ENCODE data around the gene TP53I13. TPM values are rescaled to one million over a fixed set of nuclear protein-coding genes. Genes with fewer than 3 reads are reported as not detected.
A peak's percentile ranks its signal among the peaks of the same experiment; 100 is the strongest.

Gene TP53I13
- total and polyA plus RNA-seq, 3 donors from 2014 or later, result 72.3 to 89.6 (median 86.3) TPM

DNA sequence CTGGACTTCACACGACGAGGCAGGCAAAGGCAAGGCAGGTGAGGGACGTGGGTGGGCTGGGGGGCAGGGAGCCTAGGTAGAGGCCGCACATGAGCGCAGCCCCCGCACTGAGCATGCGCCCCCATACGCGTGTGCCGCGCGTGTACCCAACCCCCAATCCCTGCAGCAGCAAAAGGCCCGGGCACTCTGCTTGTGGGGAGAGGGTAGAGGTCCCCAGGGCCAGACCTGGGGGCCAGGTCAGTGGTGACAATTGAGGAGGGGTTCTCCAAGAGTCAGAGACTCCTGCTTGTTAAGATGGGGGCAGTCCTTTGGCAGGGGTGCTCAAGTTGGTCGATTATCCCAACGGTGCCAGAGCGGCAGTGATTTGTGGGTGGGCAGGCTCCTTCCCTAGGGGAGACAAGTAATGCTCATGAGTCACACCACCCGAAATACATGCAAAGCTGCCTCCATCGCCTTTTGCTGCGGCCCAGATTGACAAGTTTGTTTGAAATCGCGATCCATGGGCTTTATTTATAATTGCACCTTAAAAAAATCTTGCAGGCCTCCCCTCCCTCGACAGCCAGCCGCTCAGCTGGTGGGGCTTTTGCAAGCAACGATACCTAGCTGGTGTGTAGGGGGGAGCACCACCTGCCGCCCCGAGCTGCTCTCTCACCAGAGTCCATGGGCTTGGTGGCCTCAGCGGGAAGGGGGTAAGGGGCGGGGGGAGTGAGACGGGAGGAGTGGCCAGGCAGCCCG lies 22.1 kb downstream of the TP53I13 start:
- Histone ChIP-seq H3K36me3 (ENCODE audit: low read depth, missing control alignments) (no peaks in the 10 kb centered on the region), H3K27ac (peak overlapping the region; percentile 48 to 84), H3K9me3 (no peaks in the 10 kb centered on the region), H3K4me3 (peak overlapping the region; percentile 49), H3K27me3 (no peaks in the 10 kb centered on the region), H3K4me1 (peaks cover 61% of the 10 kb centered on the region)
- DNase-seq, result no peak
- intact Hi-C loops (cut with DNase I; ENCODE audit: low total_unique reads), result no loop called here
- TF ChIP-seq POLR2A (IDR thresholded peaks at IDR 0.05), result no peak
- TF ChIP-seq, protein P1, sequence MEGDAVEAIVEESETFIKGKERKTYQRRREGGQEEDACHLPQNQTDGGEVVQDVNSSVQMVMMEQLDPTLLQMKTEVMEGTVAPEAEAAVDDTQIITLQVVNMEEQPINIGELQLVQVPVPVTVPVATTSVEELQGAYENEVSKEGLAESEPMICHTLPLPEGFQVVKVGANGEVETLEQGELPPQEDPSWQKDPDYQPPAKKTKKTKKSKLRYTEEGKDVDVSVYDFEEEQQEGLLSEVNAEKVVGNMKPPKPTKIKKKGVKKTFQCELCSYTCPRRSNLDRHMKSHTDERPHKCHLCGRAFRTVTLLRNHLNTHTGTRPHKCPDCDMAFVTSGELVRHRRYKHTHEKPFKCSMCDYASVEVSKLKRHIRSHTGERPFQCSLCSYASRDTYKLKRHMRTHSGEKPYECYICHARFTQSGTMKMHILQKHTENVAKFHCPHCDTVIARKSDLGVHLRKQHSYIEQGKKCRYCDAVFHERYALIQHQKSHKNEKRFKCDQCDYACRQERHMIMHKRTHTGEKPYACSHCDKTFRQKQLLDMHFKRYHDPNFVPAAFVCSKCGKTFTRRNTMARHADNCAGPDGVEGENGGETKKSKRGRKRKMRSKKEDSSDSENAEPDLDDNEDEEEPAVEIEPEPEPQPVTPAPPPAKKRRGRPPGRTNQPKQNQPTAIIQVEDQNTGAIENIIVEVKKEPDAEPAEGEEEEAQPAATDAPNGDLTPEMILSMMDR (IDR thresholded peaks at IDR 0.05), result no peak
- 12% methylated on average over 22 to 30 of the region's 30 CpGs for WGBS, 2 donors

DNA sequence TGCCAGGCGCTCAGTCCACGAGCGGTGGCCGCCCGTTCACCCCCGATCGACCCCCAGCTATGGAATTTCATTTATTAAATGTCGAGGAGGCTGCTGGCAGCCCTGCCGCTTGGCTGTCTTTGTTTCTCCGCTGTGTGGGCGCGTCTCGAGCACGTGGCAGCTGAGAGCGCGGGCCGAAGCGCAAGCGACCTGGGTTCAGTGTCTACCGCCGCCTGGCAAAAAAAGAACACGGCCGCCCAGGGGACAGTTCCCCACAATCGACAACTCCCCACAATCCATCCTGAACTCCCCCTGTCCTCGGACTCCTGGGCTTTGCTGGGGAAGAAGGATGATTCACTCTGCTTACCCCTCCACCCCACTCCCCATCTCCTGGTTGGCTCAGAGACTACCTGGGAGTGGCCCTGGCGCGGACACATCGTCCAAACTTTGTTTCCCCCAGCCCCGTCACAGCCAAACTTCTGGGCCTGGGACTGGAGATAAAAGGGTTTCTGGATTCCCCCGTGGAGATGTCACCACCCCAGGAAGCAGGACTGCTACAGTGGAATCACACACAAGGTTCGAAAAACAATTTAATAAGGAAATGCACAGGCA lies 22.7 kb downstream of the TP53I13 start:
- no peaks in the 10 kb centered on the region for H3K36me3 ChIP-seq (ENCODE audit: low read depth, missing control alignments)
- H3K9me3 ChIP-seq, result no peaks in the 10 kb centered on the region
- TF ChIP-seq, protein P1 (IDR thresholded peaks at IDR 0.05), result no peak
- TF ChIP-seq POLR2A (IDR thresholded peaks at IDR 0.05), result no peak
- intact Hi-C loops (cut with DNase I; ENCODE audit: low total_unique reads), result no loop called here
- H3K27ac ChIP-seq, result peak overlapping the region; percentile 48 to 70
- peaks cover 64% of the 10 kb centered on the region for H3K4me1 ChIP-seq
- DNase-seq, result peak; percentile 74
- H3K27me3 ChIP-seq, result no peaks in the 10 kb centered on the region
- WGBS, 2 donors, result 0% methylated on average over 18 to 29 of the region's 31 CpGs
- H3K4me3 ChIP-seq, result peak overlapping the region; percentile 7 to 49

DNA sequence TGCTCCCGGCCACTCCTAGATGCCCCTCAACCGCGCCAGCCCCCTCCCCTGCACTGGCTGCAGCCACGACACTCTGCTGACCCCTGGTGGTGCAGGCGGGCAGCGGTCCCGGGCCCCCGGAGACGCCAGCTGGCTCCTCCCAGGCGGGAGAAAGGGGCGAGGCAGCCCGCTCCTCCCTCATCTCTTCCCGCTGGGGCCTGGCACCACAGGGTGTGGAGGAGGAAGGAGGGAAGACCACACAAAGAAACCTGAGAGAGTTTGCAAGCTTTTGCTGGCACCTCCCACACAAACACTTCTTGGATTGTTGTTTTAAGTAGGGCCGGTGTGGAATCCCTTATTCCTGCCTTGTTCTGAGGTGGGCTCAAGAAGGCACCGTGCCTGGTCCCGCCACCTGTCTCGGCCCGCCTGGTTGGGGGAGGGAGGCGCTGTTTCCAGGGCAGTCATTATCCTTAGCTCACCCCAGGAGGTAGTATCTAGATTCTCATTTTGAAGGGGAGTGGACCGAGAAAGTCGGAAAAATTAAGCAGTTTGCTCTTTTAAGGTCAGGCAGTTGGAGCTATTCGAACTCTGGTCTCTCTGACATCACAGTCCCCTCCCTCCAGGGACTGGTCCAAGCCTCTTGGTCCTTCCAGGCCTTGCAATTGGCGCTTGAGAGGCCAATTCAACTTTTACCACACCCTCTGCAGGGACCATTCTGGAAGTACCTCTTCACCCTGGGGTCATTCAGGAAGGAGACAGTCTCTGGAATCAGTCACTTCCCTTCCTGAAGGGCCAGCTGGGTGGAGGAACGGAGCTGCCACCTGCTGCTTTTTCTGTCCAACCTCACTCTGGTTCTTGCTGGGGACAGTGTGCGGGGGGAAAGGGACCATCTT lies 23.5 kb downstream of the TP53I13 start:
- DNase-seq, result peak; percentile 90
- no peaks in the 10 kb centered on the region for H3K36me3 ChIP-seq (ENCODE audit: low read depth, missing control alignments)
- peak overlapping the region; percentile 48 to 70 for H3K27ac ChIP-seq
- TF ChIP-seq POLR2A (IDR thresholded peaks at IDR 0.05), result no peak
- TF ChIP-seq, protein P1 (IDR thresholded peaks at IDR 0.05), result peak; percentile 82 to 89 (median 87)
- no peaks in the 10 kb centered on the region for H3K27me3 ChIP-seq
- peak overlapping the region; percentile 7 to 49 for H3K4me3 ChIP-seq
- no peaks in the 10 kb centered on the region for H3K9me3 ChIP-seq
- WGBS, 2 donors, result 5 to 6% methylated on average over 25 of the region's 25 CpGs
- intact Hi-C loops (cut with DNase I; ENCODE audit: low total_unique reads), result no loop called here
- H3K4me1 ChIP-seq, result peaks cover 68% of the 10 kb centered on the region

DNA sequence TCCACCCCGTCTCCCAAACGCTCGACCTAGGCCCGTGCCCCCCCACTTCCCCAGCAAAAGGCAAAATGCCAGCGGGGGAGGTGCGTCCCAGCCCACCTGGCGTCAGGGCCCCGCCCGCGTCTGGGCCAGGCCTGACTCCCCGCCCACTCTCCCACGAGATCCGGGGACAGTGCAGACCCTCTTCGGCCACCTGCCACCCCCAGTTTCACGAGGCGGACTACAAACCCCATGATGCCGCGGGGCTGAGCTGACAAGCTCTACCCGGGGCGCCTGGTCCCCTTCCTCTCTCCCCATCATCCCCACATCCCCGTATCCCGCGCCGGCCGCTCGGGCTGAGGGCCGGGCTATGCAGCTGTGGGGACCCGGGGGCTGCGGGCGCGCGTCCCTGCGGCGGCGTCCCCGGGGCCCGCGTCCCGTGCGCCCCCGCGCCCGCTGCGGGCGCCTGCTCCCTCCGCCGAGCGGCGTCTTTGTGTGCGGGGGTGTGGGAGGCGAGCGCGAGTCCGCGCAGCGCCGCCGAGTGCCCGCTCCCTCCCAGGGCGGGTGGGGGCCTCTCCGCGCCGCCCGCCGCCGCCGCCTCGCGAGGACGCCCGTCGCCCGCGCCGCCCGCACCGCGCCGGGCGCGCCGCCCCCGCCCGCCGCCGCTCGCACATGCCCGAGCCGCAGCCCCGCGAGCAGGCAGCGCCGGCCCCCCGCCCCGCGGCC lies 24.5 kb downstream of the TP53I13 start, which contains the start of gene ANKRD13B:
Gene ANKRD13B, plus strand, starts transcription at position 283 of the 702 bp plus-strand sequence. CDS start 490 bp downstream, outside the sequence.
- TF ChIP-seq, protein P1 (IDR thresholded peaks at IDR 0.05), result no peak
- no peak for TF ChIP-seq POLR2A (IDR thresholded peaks at IDR 0.05)
- Histone ChIP-seq H3K4me1 (peaks cover 68% of the 10 kb centered on the region), H3K27ac (peak within 1 kb of the TSS; percentile 48 to 70), H3K27me3 (no peaks in the 10 kb centered on the region), H3K4me3 (peak within 1 kb of the TSS; percentile 68 to 69), H3K36me3 (ENCODE audit: low read depth, missing control alignments) (no peaks in the 10 kb centered on the region), H3K9me3 (no peaks in the 10 kb centered on the region)
- DNase-seq, result peak; percentile 82
- intact Hi-C loops (cut with DNase I; ENCODE audit: low total_unique reads), result no loop called here
- WGBS, 2 donors, result 0% methylated on average over 18 to 83 of the region's 96 CpGs
